Fibroblast of skin of right biceps (primary cell): ENCODE results near the gene SMIM5.

Experiments
- DNase-seq: peaks from one replicate; pipeline ENCODE4 v3.0.0-alpha.2; 2013

The SMIM5 gene

DNA sequence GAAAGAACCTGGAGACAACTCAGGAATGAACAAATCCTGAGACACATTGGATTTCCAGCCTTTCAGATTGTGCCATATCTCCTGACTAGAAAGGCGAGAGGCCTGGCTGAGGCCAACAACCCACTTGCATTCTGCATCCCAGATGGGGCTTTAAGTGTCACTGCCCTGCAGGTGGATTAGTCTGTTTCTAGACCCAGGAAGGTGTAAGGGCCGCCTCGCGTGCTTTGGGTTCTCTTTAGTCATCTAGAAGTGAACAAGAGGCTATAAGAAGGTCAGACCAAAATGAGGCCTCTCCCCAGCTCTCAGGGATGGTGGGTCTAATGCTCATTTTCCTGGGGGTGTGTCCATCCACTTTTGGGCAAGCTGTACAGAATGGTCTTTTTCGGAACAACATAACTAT lies 38.8 kb downstream of the SMIM5 start:
- DNase-seq: no peak

DNA sequence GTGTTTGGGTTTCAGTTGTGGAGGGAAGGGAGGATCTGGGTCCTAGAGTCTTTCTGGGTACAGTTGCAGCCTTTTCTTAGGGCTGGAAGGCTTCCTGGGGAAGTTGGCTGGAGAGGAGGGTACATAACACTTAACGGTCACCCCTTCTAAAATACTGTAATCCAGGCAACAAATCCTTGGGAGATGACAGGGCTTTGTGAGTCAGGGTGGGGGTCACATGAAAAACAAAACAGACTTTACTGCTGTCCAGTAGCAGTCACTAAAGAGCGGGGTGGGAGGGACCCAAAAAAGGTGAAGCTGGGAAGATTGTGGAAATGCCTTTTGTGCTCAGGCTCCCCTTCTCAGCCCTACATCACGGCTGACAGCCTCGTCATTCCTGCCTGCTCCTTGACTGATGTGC lies 40.3 kb downstream of the SMIM5 start:
- DNase-seq: no peak

DNA sequence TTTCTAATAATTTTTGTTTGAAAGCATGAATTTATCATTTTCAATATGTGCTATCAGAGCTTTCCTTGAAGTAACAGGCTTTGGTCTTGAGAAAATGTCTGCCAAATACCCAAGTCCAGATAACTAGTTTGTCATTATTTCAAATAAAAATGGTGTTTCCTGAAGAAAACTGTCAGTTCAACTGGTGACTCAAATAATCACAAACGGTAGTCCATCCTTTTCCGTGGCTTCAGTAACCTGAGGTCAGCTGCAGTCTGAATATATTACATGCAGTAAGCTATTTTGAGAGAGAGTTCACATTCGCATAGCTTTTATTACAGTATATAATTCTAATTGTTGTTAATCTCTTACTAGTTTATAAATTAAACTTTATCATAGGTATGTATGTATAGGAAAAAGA lies 43.2 kb downstream of the SMIM5 start:
- DNase-seq: no peak

DNA sequence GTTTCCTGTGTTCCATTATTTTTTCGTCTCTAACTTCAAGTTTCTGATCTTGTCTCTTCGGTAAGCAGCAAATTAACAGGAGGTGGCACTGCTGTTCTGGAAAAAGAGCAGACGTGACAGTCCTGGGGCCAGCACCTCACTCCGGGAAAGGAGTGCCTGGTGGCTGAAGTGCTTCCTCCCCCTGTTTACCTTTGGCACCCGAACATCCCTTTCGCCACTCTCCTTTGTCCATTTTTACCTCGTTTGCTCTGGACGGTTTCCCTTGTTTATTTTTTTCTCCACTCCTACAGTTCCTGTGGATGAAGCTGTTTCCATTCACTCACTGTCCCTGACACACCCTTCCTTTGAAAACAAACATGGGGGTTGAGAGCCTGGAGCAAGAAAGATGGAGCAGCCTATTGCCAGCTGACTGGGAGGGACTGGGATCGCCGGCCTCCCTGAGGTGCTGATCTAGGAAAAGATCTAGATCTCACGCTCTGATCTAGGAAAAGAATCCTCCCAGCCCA lies 46.5 kb downstream of the SMIM5 start:
- DNase-seq: no peak

DNA sequence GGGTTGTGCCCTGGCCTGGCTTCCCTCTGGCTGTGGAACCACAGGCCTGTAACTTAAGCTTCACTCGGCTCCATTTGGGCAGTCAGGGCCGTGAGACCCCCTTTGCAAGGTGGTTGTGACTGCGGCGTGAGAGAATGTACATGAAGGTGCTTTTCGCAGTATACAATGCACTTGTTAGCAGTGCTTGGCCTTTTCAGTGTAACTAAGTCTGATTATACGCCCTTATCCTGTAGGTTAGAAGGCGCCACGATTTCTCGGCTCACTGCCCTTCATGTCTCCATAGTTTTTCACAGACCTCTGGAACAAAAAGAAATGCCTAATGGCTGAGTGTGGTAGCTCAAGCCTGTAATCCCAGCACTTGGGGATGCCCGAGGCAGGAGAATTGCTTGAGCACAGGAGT lies 47.2 kb downstream of the SMIM5 start:
- DNase-seq: no peak

DNA sequence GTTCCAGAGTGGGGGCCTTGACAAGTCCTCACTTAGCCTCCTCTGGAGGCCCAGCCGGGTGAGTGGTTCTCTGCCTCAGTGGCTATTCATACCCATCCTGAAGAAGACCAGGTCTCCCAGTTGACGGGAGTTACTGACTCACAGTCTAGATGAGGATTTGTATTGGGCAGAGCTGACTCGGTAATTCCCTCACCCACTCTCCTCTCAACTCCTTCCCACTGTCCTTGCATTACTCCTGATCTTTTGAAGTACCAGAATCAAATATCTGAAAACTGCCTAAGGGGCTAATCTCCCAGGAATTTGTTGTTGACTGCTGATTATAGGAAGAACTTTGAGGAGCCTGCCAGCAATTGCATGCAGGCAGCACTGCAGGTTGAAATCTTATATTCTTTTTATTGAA lies 48.1 kb downstream of the SMIM5 start:
- no peak for DNase-seq

DNA sequence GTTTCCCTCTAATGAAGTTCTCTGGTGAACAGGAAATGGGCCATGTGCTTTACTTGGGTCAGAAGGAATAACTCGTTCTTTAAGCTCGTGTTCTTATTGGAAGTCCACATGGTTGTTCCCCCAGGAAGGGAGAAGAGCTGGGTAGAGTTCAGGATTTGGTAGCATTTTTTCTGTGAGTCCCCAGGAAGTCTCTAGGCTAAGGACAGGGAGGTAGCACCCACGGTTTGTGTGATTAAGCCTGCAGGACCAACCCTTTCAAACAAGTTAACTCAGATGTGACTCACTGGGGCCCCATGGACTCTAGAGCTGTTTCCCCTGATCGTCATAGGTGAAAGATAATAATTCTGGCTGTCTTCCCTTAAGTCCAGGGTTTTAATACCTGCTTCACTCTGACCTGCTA lies 50.3 kb downstream of the SMIM5 start:
- DNase-seq: peak; percentile 66

DNA sequence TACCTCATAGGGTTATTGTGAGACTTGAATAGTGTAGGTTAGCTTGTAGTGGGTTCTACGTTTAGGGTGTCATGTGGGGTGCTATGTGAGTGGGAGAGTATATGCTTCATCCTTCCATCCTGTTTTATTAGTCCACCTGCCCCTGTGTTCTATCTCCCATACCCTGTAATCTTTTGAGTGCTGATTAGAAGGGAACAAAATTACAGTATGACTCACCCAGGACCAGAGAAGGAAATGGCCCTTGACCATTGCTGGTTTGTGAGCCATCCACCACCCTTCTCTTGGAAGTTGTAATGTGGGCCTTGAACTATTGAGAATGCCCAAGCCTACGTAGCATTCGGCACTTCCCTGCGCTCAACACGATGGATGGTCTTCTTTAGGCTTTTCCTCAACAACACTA lies 51.0 kb downstream of the SMIM5 start:
- DNase-seq: no peak

DNA sequence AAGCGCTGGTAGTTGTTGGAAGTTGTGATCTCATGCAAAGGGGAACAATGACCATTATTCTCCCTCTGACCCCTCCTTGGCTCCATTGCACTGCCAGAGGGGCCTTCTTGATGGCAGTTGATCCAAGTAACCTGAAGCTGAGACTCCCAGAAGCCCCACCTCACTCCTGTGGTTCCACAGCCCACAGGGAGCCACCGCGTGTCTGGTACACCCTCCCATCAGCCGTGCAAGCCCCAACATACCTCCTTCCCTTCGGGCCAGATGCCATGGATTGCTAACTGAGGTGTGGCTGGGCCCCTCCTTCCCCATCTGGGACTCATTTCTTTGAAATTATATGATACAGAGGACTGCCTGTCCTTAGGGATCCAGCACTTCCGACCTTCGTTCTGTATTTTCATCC lies 51.7 kb downstream of the SMIM5 start:
- peak; percentile 62 for DNase-seq

DNA sequence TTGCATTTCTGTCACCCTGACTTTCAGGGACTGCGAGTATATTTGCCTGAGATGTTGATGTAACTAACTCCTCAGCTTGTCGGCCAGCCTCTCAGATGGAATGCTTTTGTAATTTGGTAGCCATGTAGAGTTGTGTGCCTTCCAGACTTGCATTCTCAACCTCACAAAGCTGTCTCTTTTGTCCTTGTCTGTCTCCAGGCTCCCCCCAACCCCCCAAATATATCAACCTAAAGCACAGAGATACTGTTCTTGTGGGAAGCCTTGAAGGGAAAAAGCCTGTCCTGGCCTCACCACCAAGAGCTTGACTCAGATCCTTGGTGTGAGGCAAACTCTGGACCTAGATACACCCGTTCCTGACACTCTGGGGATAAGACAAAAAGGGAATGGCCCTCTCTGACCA lies 52.3 kb downstream of the SMIM5 start:
- DNase-seq: peak; percentile 14

DNA sequence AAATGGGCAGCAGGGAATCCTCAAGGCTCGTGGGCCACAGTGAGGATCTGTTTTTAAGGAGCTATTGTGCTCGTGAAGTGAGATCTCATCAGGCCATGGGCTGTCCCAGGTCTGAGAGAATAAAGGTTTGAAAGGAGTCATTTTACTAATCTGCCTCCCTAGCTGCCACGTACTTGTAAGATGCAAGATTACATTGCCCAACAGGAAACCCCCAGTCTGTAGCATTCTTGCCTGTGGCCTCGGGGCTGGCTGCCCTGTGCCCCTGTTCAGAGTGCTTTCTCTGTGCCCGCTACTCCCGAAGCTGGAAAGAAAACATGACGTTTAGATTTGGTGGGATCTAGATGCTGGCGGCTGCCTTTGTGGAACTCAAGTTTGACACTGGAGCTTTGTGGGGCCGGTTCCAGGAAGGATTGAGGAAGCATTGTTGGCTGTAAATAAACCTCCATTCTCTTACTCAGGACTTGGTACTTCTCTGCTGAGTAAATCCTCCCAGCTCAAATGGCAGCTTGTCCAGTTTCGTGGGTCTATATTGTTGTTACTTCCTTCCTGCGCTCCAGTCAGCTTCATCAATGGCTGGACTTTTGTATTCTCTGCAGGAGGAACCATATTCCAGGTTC lies 55.1 kb downstream of the SMIM5 start:
- no peak for DNase-seq

DNA sequence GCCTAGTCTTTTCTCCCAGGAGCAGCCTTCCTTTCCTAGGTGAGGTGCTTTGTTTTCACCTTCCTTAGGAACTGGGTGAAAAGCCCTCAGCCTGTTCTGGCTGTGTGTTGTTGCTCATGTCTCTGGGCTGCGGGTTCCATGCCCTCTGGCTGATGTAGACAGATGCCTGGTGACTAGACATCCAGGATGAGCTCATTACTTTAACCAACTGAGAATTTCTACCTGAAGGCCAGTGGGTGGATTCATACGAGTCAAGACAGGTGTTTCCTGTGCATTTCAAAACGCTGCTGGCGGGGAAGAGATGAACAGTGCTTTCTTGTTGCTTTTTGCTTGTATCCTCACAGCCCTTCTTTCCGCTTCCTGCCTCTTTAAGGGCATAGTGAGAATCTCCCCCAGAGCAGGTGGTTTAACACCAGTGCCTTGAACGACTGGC lies 56.2 kb downstream of the SMIM5 start:
- DNase-seq: no peak
